ENCODE results near the gene STPG2. TPM values are rescaled to one million over a fixed set of nuclear protein-coding genes. Genes with fewer than 3 reads are reported as not detected.
"Not testable (repeated sequence)": the region's sequence is repeated elsewhere in the genome, so short reads cannot be mapped to it uniquely, and the experiment has no call there.

The STPG2 gene
- total RNA-seq, 2 donors from 2014 or later, result 0.19 to 0.21 TPM

DNA sequence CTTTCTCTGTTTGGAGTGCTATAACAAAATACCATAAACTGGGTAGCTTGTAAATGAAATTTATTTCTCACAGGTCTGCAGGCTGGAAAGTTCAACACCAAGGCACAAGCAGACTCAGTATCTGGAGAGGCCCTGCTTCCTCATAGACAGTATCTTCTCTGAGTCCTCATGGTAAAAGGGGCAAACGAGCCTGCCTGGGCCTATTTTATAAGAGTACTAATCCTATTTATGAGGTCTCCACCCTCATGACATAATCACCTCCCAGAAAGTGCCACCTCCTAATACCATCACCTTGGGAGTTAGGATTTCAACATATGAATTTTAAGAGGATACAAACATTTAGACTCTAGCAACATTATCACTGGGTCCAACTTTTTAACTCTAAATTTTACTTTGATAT lies 200.3 kb downstream of the STPG2 start:
- H3K4me3 Mint-ChIP-seq, result no peak overlapping the region
- no peaks in the 10 kb centered on the region for H3K27me3 Mint-ChIP-seq
- no peak overlapping the region for H3K27ac Mint-ChIP-seq
- no peaks in the 10 kb centered on the region for H3K36me3 Mint-ChIP-seq (ENCODE audit: low read depth)
- no peaks in the 10 kb centered on the region for H3K4me1 Mint-ChIP-seq
- H3K9me3 Mint-ChIP-seq, result peaks cover 9% of the 10 kb centered on the region
- ATAC-seq (replicated peaks), result no peak

GRCh38 chr4:97942137-97942536 lies 201.1 kb downstream of the STPG2 start:
- peaks cover 14% of the 10 kb centered on the region for H3K9me3 Mint-ChIP-seq
- no peaks in the 10 kb centered on the region for H3K27me3 Mint-ChIP-seq
- ATAC-seq (replicated peaks), result no peak

GRCh38 chr4:97938141-97938540 lies 205.1 kb downstream of the STPG2 start:
- Mint-ChIP-seq H3K27me3 (no peaks in the 10 kb centered on the region), H3K4me1 (no peaks in the 10 kb centered on the region), H3K9me3 (peaks cover 32% of the 10 kb centered on the region), H3K36me3 (ENCODE audit: low read depth) (no peaks in the 10 kb centered on the region), H3K27ac (no peak overlapping the region), H3K4me3 (no peak overlapping the region)
- ATAC-seq (replicated peaks), result no peak

More at GRCh38 chr4:97942137-97942536, 201.1 kb downstream of the STPG2 start:
- Mint-ChIP-seq H3K36me3 (ENCODE audit: low read depth) (no peaks in the 10 kb centered on the region), H3K4me1 (no peaks in the 10 kb centered on the region), H3K27ac (no peak overlapping the region), H3K4me3 (no peak overlapping the region)

- ATAC-seq (replicated peaks), result no peak
Observed at GRCh38 chr4:97924341-97924958, 218.8 kb downstream of the STPG2 start.

GRCh38 chr4:97923096-97923495 lies 220.2 kb downstream of the STPG2 start:
- Mint-ChIP-seq H3K4me3 (no peak overlapping the region), H3K4me1 (no peaks in the 10 kb centered on the region), H3K27me3 (no peaks in the 10 kb centered on the region), H3K36me3 (ENCODE audit: low read depth) (no peaks in the 10 kb centered on the region), H3K27ac (no peak overlapping the region), H3K9me3 (no peaks in the 10 kb centered on the region)
- no peak for ATAC-seq (replicated peaks)

More at GRCh38 chr4:97924341-97924958, 218.8 kb downstream of the STPG2 start:
- H3K27me3 Mint-ChIP-seq, result no peaks in the 10 kb centered on the region
- no peaks in the 10 kb centered on the region for H3K9me3 Mint-ChIP-seq
- no peaks in the 10 kb centered on the region for H3K4me1 Mint-ChIP-seq
- no peak overlapping the region for H3K27ac Mint-ChIP-seq
- H3K36me3 Mint-ChIP-seq (ENCODE audit: low read depth), result no peaks in the 10 kb centered on the region
- no peak overlapping the region for H3K4me3 Mint-ChIP-seq

DNA sequence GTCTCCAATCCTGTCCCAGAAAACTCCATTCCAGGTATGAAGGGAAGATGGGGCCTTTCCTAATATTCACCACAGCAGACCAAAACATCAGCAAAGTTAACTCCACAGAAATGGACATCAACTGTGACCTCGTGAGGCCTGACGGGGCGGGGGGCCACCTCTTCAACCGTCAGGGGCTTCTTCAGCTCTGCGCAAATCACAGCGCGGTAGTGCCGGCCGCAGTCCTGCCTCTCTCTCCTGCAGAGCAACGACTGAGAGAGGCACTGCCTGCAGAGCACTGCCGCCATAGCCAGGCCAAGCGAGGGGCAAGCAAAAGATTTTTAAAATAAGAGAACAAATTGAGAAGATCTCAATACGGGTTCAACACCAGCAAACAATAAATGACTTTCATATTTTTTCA lies 226.2 kb downstream of the STPG2 start:
- no peaks in the 10 kb centered on the region for H3K36me3 Mint-ChIP-seq (ENCODE audit: low read depth)
- H3K27me3 Mint-ChIP-seq, result no peaks in the 10 kb centered on the region
- no peak for ATAC-seq (replicated peaks)
- no peak overlapping the region for H3K27ac Mint-ChIP-seq
- H3K4me3 Mint-ChIP-seq, result no peak overlapping the region
- peaks cover 18% of the 10 kb centered on the region for H3K9me3 Mint-ChIP-seq
- H3K4me1 Mint-ChIP-seq, result no peaks in the 10 kb centered on the region

DNA sequence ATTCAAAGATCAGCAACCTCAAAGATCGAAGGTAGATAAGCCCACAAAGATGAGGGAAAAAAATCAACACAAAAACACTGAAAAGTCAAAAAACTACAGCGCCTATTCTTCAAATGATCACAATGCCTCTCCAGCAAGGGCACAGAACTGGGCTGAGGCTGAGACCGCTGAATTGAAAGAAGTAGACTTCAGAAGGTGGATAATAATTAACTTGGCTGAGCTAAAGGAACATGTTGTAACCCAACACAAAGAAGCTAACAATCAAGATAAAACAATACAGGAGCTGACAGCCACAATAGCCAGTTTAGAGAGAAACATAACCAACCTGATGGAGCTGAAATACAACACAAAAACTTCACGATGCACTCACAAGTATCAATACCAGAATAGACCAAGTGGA lies 231.1 kb downstream of the STPG2 start:
- no peak for ATAC-seq (replicated peaks)
- Mint-ChIP-seq H3K4me1 (no peaks in the 10 kb centered on the region), H3K36me3 (ENCODE audit: low read depth) (no peaks in the 10 kb centered on the region), H3K9me3 (peaks cover 21% of the 10 kb centered on the region), H3K27ac (no peak overlapping the region), H3K27me3 (no peaks in the 10 kb centered on the region), H3K4me3 (no peak overlapping the region)

GRCh38 chr4:97911236-97911906 lies 231.9 kb downstream of the STPG2 start:
- no peaks in the 10 kb centered on the region for H3K4me1 Mint-ChIP-seq
- H3K4me3 Mint-ChIP-seq, result no peak overlapping the region
- no peak overlapping the region for H3K27ac Mint-ChIP-seq
- H3K9me3 Mint-ChIP-seq, result peaks cover 15% of the 10 kb centered on the region
- no peaks in the 10 kb centered on the region for H3K36me3 Mint-ChIP-seq (ENCODE audit: low read depth)
- ATAC-seq (replicated peaks), result no peak
- no peaks in the 10 kb centered on the region for H3K27me3 Mint-ChIP-seq

GRCh38 chr4:97910005-97910404 lies 233.3 kb downstream of the STPG2 start:
- Mint-ChIP-seq H3K27me3 (no peaks in the 10 kb centered on the region), H3K27ac (no peak overlapping the region), H3K9me3 (peaks cover 12% of the 10 kb centered on the region), H3K36me3 (ENCODE audit: low read depth) (no peaks in the 10 kb centered on the region), H3K4me1 (no peaks in the 10 kb centered on the region), H3K4me3 (no peak overlapping the region)
- ATAC-seq (replicated peaks), result no peak

DNA sequence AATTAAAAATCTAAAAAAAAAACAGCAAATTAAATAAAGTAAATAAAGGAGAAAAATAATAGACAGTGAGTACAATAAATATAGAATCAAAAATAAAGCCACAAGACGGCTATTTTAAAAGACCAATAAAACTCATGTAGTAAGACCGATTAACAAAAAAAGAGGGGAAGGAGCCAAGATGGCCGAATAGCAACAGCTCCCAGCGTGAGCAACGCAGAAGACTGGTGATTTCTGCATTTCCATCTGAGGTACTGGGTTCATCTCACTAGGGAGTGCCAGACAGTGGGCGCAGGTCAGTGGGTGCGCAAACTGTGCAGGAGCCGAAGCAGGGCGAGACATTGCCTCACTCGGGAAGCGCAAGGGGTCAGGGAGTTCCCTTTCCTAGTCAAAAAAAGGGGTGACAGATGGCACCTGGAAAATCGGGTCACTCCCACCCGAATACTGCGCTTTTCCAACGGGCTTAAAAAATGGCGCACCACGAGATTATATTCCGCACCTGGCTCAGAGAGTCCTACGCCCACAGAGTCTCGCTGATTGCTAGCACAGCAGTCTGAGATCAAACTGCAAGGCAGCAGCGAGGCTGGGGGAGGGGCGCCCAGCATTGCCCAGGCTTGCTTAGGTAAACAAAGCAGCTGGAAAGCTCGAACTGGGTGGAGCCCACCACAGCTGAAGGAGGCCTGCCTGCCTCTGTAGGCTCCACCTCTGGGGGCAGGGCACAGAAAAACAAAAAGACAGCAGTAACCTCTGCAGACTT lies 239.7 kb downstream of the STPG2 start:
- H3K4me3 Mint-ChIP-seq; H3K27ac Mint-ChIP-seq; H3K36me3 Mint-ChIP-seq (ENCODE audit: low read depth); H3K9me3 Mint-ChIP-seq; ATAC-seq (replicated peaks); H3K4me1 Mint-ChIP-seq; H3K27me3 Mint-ChIP-seq: not testable (repeated sequence)

DNA sequence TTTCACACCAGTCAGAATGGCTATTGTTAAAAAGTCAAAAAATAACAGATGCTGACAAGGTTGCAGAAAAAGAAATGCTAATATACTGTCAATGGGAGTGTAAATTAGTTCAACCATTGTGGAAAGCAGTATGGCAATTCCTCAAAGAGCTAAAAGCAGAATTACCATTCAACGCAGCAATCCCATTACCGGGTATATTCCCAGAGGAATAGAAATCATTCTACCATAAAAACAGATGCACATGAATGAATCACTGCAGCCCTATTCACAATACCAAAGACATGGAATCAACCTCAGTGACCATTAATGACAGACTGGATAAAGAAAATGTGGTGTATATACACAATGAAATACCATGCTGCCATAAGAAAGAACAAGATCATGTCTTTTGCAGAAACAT lies 243.0 kb downstream of the STPG2 start:
- H3K9me3 Mint-ChIP-seq, result no peaks in the 10 kb centered on the region
- H3K4me1 Mint-ChIP-seq, result no peaks in the 10 kb centered on the region
- no peak overlapping the region for H3K4me3 Mint-ChIP-seq
- H3K36me3 Mint-ChIP-seq (ENCODE audit: low read depth), result no peaks in the 10 kb centered on the region
- H3K27ac Mint-ChIP-seq, result no peak overlapping the region
- no peak for ATAC-seq (replicated peaks)
- no peaks in the 10 kb centered on the region for H3K27me3 Mint-ChIP-seq

DNA sequence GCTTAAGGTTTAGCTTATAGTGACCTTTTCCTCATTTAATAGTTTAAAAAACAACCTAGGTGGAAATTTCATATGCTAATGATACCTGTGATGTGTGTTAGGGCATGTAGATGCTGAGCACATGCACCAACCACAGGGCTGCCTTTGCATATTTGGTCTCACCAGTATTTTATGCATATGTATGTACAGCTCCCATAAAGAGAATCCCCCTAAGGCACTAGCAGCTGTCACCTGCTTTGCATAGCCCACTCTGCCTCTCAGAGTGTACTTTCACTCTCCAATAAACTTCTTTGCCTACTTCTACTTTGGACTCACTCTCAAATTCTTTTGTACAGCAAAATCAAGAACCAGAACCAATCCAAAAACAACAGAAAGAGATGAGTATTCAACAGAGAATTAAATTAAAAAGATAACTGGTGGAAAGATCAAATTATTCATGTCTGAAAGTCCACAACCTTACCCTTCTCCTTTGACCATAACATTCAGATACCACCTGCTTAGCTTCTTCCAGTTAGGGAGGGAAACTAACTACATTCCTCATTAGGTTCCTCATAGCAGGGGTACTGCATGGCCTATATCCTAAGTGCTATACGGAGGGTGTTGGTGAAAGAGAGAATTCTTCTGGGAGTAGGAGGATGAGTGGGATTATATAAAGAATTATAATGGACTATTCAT lies 250.5 kb downstream of the STPG2 start:
- peaks cover 8% of the 10 kb centered on the region for H3K9me3 Mint-ChIP-seq
- no peak overlapping the region for H3K27ac Mint-ChIP-seq
- no peaks in the 10 kb centered on the region for H3K4me1 Mint-ChIP-seq
- ATAC-seq (replicated peaks), result no peak
- H3K36me3 Mint-ChIP-seq (ENCODE audit: low read depth), result no peaks in the 10 kb centered on the region
- no peak overlapping the region for H3K4me3 Mint-ChIP-seq
- H3K27me3 Mint-ChIP-seq, result no peaks in the 10 kb centered on the region

DNA sequence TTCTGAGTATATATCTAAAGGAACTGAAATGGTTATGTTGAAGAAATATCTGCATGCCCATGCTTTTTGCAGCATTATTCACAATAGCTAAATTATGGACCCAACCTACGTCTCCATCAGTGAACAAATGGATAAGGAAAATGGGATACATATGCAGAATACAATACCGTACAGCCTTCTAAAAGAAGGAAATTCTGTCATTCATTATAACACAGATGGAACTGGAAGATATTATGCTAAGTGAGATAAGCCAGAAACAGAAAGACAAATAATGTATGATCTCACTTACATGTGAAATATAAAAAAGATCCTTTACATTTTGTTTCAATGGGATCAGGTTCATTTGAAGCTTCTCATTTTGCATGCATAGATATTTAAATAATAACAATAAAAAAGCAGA lies 263.3 kb downstream of the STPG2 start:
- Mint-ChIP-seq H3K4me1 (no peaks in the 10 kb centered on the region), H3K27ac (no peak overlapping the region), H3K4me3 (no peak overlapping the region), H3K27me3 (no peaks in the 10 kb centered on the region), H3K9me3 (peaks cover 10% of the 10 kb centered on the region), H3K36me3 (ENCODE audit: low read depth) (no peaks in the 10 kb centered on the region)
- ATAC-seq (replicated peaks), result no peak

- H3K36me3 Mint-ChIP-seq (ENCODE audit: low read depth), result no peaks in the 10 kb centered on the region
- ATAC-seq (replicated peaks), result no peak
Observed at GRCh38 chr4:97868097-97868496, 275.2 kb downstream of the STPG2 start.

More at GRCh38 chr4:97868097-97868496, 275.2 kb downstream of the STPG2 start:
- no peaks in the 10 kb centered on the region for H3K27me3 Mint-ChIP-seq
- H3K27ac Mint-ChIP-seq, result no peak overlapping the region
- H3K9me3 Mint-ChIP-seq, result no peaks in the 10 kb centered on the region
- H3K4me1 Mint-ChIP-seq, result no peaks in the 10 kb centered on the region
- no peak overlapping the region for H3K4me3 Mint-ChIP-seq
